Liver (tissue), 10 donors: ENCODE data around the gene MACROH2A1. TPM values are rescaled to one million over a fixed set of nuclear protein-coding genes. Genes with fewer than 3 reads are reported as not detected.

Experiments
- DNase-seq: peaks from one replicate; pipeline ENCODE4 v3.0.0-alpha.2; 2017; ENCODE audit warnings: low spot score
- H3K27ac ChIP-seq, 2 donors: one replicate each; pipeline ENCODE4 v1.7.0; 2013; ENCODE audit warnings: inconsistent platforms in 2 of 2, low read length in 2 of 2, control low read depth in 1 of 2, low read depth in 1 of 2, mild to moderate bottlenecking in 1 of 2
- H3K27me3 ChIP-seq, 4 donors: one replicate each; pipeline versions ENCODE4 v1.6.1 to v1.7.0; 2013; ENCODE audit warnings: low read length in 3 of 4, inconsistent platforms in 1 of 4, mild to moderate bottlenecking in 1 of 4, moderate library complexity in 1 of 4; ENCODE audit not compliant: control insufficient read depth in 4 of 4, insufficient read depth in 4 of 4
- H3K36me3 ChIP-seq, 4 donors: one replicate each; pipeline versions ENCODE4 v1.6.1 to v1.7.0; 2013; ENCODE audit warnings: low read length in 3 of 4, mild to moderate bottlenecking in 3 of 4, low read depth in 1 of 4, moderate library complexity in 1 of 4; ENCODE audit not compliant: control insufficient read depth in 4 of 4, insufficient read depth in 3 of 4
- H3K4me1 ChIP-seq, 4 donors: one replicate each; pipeline versions ENCODE4 v1.6.1 to v1.7.0; 2013; ENCODE audit warnings: low read length in 3 of 4, mild to moderate bottlenecking in 3 of 4, moderate library complexity in 1 of 4; ENCODE audit not compliant: control insufficient read depth in 4 of 4, insufficient read depth in 4 of 4
- H3K4me3 ChIP-seq, 3 donors: one replicate each; pipeline versions ENCODE4 v1.6.1 to v1.7.0; 2013; ENCODE audit warnings: low read length in 3 of 3, control low read depth in 1 of 3, low read depth in 1 of 3, mild to moderate bottlenecking in 1 of 3
- H3K9ac ChIP-seq, 2 donors: one replicate each; pipeline ENCODE4 v1.7.0; 2013; ENCODE audit warnings: low read length in 2 of 2, mild to moderate bottlenecking in 2 of 2, moderate library complexity in 2 of 2, control low read depth in 1 of 2, low read depth in 1 of 2
- H3K9me3 ChIP-seq, 4 donors: one replicate each; pipeline versions ENCODE4 v1.6.1 to v1.7.0; 2013; ENCODE audit warnings: low read length in 3 of 4; ENCODE audit not compliant: control insufficient read depth in 4 of 4
- ATF3 ChIP-seq: IDR thresholded peaks from 2 replicates; pipeline ENCODE4 v1.6.1; 2016; ENCODE audit warnings: antibody characterized with exemption
- FOXA1 ChIP-seq: IDR thresholded peaks from 2 replicates; pipeline ENCODE4 v1.6.1; 2016; ENCODE audit warnings: antibody characterized with exemption
- FOXA2 ChIP-seq: IDR thresholded peaks from 2 replicates; pipeline ENCODE4 v1.6.1; 2016; ENCODE audit warnings: antibody characterized with exemption
- HNF4A ChIP-seq, 2 donors: conservative IDR thresholded peaks; 2 replicates each; pipeline ENCODE4 v1.6.1; 2016; ENCODE audit warnings: antibody characterized with exemption in 2 of 2, mild to moderate bottlenecking in 2 of 2
- HNF4G ChIP-seq: IDR thresholded peaks from 2 replicates; pipeline ENCODE4 v1.6.1; 2016; ENCODE audit warnings: antibody characterized with exemption
- MAX ChIP-seq: IDR thresholded peaks from 2 replicates; pipeline ENCODE4 v1.6.1; 2016; ENCODE audit warnings: antibody characterized with exemption
- RAD21 ChIP-seq, 2 donors: IDR thresholded peaks; 2 replicates each; pipeline ENCODE4 v1.6.1; 2016; ENCODE audit warnings: antibody characterized with exemption in 2 of 2, mild to moderate bottlenecking in 2 of 2
- YY1 ChIP-seq: IDR thresholded peaks from 2 replicates; pipeline ENCODE4 v1.6.1; 2016; ENCODE audit warnings: antibody characterized with exemption, mild to moderate bottlenecking
- ZBTB33 ChIP-seq: IDR thresholded peaks from 2 replicates; pipeline ENCODE4 v1.6.1; 2016; ENCODE audit warnings: antibody characterized with exemption
- WGBS: extraction: QIAGEN DNeasy Blood & Tissue Kit; methylation state at CpG from one replicate; pipeline ENCODE4 v1.1.7; 2013; 5-methylcytosine and 5-hydroxymethylcytosine counted together
- polyA plus RNA-seq, 2 donors: library from polyadenylated mRNA; stranded (reverse) in 1 of 2; unstranded in 1 of 2; fragments of 200-250 nt in 1 of 2; fragments of >200 nt in 1 of 2; fragmentation: Nextera tagmentation in 1 of 2; extraction: Ambion mirVana in 1 of 2; gene quantifications; one replicate each; pipeline versions ENCODE4 v1.2.1 to v1.2.3, GENCODE V29; 2013 to 2015
- small RNA-seq: library from RNA; depleted of rRNA; stranded (forward); fragments of <200 nt; gene quantifications from one replicate; pipeline ENCODE3, GENCODE V24; 2014
- total RNA-seq, 2 donors: library from RNA; depleted of rRNA; stranded (reverse); fragments of >200 nt; gene quantifications; one replicate each; pipeline ENCODE4 v1.2.3, GENCODE V29; 2014
- donor health status: healthy.
- donor health status: healthy.
- donor health status: healthy.
- donor health status: healthy.
- donor health status: healthy.

MACROH2A1 gene
- total and polyA plus RNA-seq, 4 donors, result 33.7 to 113 (median 62.7) TPM

- H3K9me3 ChIP-seq, result peaks cover 0 to 12% (median 0%) of the 10 kb centered on the region in 4 donors
- no peak for DNase-seq
- TF ChIP-seq ZBTB33 (no peak), FOXA2 (no peak), MAX (no peak), HNF4G (no peak), ATF3 (no peak), RAD21 (IDR thresholded peaks at IDR 0.05) (no peak), FOXA1 (no peak), HNF4A (conservative IDR thresholded peaks at IDR 0.05) (no peak), YY1 (no peak)
- H3K27ac ChIP-seq, result no peak overlapping the region
- no peaks in the 10 kb centered on the region for H3K4me1 ChIP-seq
- no peaks in the 10 kb centered on the region for H3K27me3 ChIP-seq
- no peak overlapping the region for H3K9ac ChIP-seq
- WGBS, result 80% methylated on average over 2 of the region's 2 CpGs
- no peaks in the 10 kb centered on the region for H3K36me3 ChIP-seq
- no peak overlapping the region for H3K4me3 ChIP-seq
Observed at GRCh38 chr5:135287551-135287950, 111.5 kb downstream of the MACROH2A1 start.

Small RNA genes lying within 50 kb of the gene (small RNA-seq; reads per million reads assigned to genes)
- not detected for gene DCANP1

Other genes with a start within 250 kb of the MACROH2A1 start
- under 1 TPM in 1 of 2 donors, not detected in 1; 0.05 TPM for gene DCANP1, start 48.1 kb upstream of the MACROH2A1 start, total RNA-seq
- not detected for gene DCANP1, start 48.1 kb upstream of the MACROH2A1 start, polyA plus RNA-seq
- gene TIFAB, start 53.1 kb upstream of the MACROH2A1 start, total RNA-seq, result under 1 TPM in 1 of 2 donors, not detected in 1; 0.47 TPM
- under 1 TPM in 1 of 2 donors, not detected in 1; 0.02 TPM for gene TIFAB, start 53.1 kb upstream of the MACROH2A1 start, polyA plus RNA-seq
- gene NEUROG1, start 136.7 kb upstream of the MACROH2A1 start, total RNA-seq, result not detected
- not detected for gene NEUROG1, start 136.7 kb upstream of the MACROH2A1 start, polyA plus RNA-seq
- 1 to 10 TPM; 2.7 to 6.1 TPM for gene CXCL14, start 179.8 kb upstream of the MACROH2A1 start, total RNA-seq
- gene CXCL14, start 179.8 kb upstream of the MACROH2A1 start, polyA plus RNA-seq, result 10 to 100 TPM; 10.4 to 13.7 TPM